ENCODE data around the gene CLSTN2.

CLSTN2 gene

GRCh38 chr3:140166861-140167599 is 232.0 kb downstream of the CLSTN2 start:
- no peak overlapping the region for H3K4me3 Mint-ChIP-seq
- H3K27ac Mint-ChIP-seq = no peak overlapping the region
- H3K9me3 Mint-ChIP-seq (ENCODE audit: low read depth) = peaks cover 11% of the 10 kb centered on the region
- no peaks in the 10 kb centered on the region for H3K27me3 Mint-ChIP-seq
- H3K4me1 Mint-ChIP-seq (ENCODE audit: low read depth) = no peaks in the 10 kb centered on the region
- H3K36me3 Mint-ChIP-seq = no peaks in the 10 kb centered on the region

GRCh38 chr3:140167600-140168281 is 232.8 kb downstream of the CLSTN2 start:
- Mint-ChIP-seq H3K36me3 (no peaks in the 10 kb centered on the region), H3K4me1 (ENCODE audit: low read depth) (no peaks in the 10 kb centered on the region), H3K4me3 (no peak overlapping the region), H3K9me3 (ENCODE audit: low read depth) (peaks cover 11% of the 10 kb centered on the region), H3K27ac (no peak overlapping the region), H3K27me3 (peaks cover 2% of the 10 kb centered on the region)

- peaks cover 14% of the 10 kb centered on the region for H3K9me3 Mint-ChIP-seq (ENCODE audit: low read depth)
- no peaks in the 10 kb centered on the region for H3K36me3 Mint-ChIP-seq
- no peak overlapping the region for H3K27ac Mint-ChIP-seq
- no peaks in the 10 kb centered on the region for H3K4me1 Mint-ChIP-seq (ENCODE audit: low read depth)
- peaks cover 2% of the 10 kb centered on the region for H3K27me3 Mint-ChIP-seq
- no peak overlapping the region for H3K4me3 Mint-ChIP-seq
Measured at GRCh38 chr3:140170612-140171011, 235.6 kb downstream of the CLSTN2 start.

- Mint-ChIP-seq H3K9me3 (ENCODE audit: low read depth) (peaks cover 3% of the 10 kb centered on the region), H3K4me1 (ENCODE audit: low read depth) (no peaks in the 10 kb centered on the region), H3K27me3 (peaks cover 3% of the 10 kb centered on the region), H3K4me3 (no peak overlapping the region), H3K36me3 (no peaks in the 10 kb centered on the region), H3K27ac (no peak overlapping the region)
Measured at GRCh38 chr3:140176526-140176925, 241.5 kb downstream of the CLSTN2 start.

- Mint-ChIP-seq H3K27ac (no peak overlapping the region), H3K27me3 (peaks cover 4% of the 10 kb centered on the region), H3K36me3 (no peaks in the 10 kb centered on the region), H3K9me3 (ENCODE audit: low read depth) (peaks cover 3% of the 10 kb centered on the region), H3K4me1 (ENCODE audit: low read depth) (no peaks in the 10 kb centered on the region), H3K4me3 (no peak overlapping the region)
Measured at GRCh38 chr3:140177943-140178342, 243.0 kb downstream of the CLSTN2 start.

GRCh38 chr3:140178482-140178881 is 243.5 kb downstream of the CLSTN2 start:
- Mint-ChIP-seq H3K4me1 (ENCODE audit: low read depth) (no peaks in the 10 kb centered on the region), H3K9me3 (ENCODE audit: low read depth) (peaks cover 3% of the 10 kb centered on the region), H3K27ac (no peak overlapping the region), H3K27me3 (peaks cover 4% of the 10 kb centered on the region), H3K4me3 (no peak overlapping the region), H3K36me3 (no peaks in the 10 kb centered on the region)

- H3K4me3 Mint-ChIP-seq = no peak overlapping the region
- H3K4me1 Mint-ChIP-seq (ENCODE audit: low read depth) = no peaks in the 10 kb centered on the region
- no peak overlapping the region for H3K27ac Mint-ChIP-seq
- H3K27me3 Mint-ChIP-seq = peaks cover 4% of the 10 kb centered on the region
- H3K36me3 Mint-ChIP-seq = no peaks in the 10 kb centered on the region
- no peaks in the 10 kb centered on the region for H3K9me3 Mint-ChIP-seq (ENCODE audit: low read depth)
Measured at GRCh38 chr3:140180603-140181002, 245.6 kb downstream of the CLSTN2 start.

- H3K4me1 Mint-ChIP-seq (ENCODE audit: low read depth) = no peaks in the 10 kb centered on the region
- no peaks in the 10 kb centered on the region for H3K36me3 Mint-ChIP-seq
- no peak overlapping the region for H3K27ac Mint-ChIP-seq
- H3K9me3 Mint-ChIP-seq (ENCODE audit: low read depth) = no peaks in the 10 kb centered on the region
- H3K4me3 Mint-ChIP-seq = no peak overlapping the region
- H3K27me3 Mint-ChIP-seq = peaks cover 3% of the 10 kb centered on the region
Measured at GRCh38 chr3:140185375-140185774, 250.4 kb downstream of the CLSTN2 start.

GRCh38 chr3:140186421-140186920 is 251.5 kb downstream of the CLSTN2 start:
- Mint-ChIP-seq H3K27ac (no peak overlapping the region), H3K36me3 (no peaks in the 10 kb centered on the region), H3K27me3 (peaks cover 3% of the 10 kb centered on the region), H3K9me3 (ENCODE audit: low read depth) (no peaks in the 10 kb centered on the region), H3K4me1 (ENCODE audit: low read depth) (no peaks in the 10 kb centered on the region), H3K4me3 (no peak overlapping the region)

- H3K36me3 Mint-ChIP-seq = no peaks in the 10 kb centered on the region
- peaks cover 3% of the 10 kb centered on the region for H3K27me3 Mint-ChIP-seq
Measured at GRCh38 chr3:140187028-140187427, 252.0 kb downstream of the CLSTN2 start.

GRCh38 chr3:140187656-140188221 is 252.8 kb downstream of the CLSTN2 start:
- Mint-ChIP-seq H3K27me3 (peaks cover under 1% of the 10 kb centered on the region), H3K36me3 (no peaks in the 10 kb centered on the region)

More at GRCh38 chr3:140187028-140187427, 252.0 kb downstream of the CLSTN2 start:
- Mint-ChIP-seq H3K4me3 (no peak overlapping the region), H3K27ac (no peak overlapping the region), H3K9me3 (ENCODE audit: low read depth) (no peaks in the 10 kb centered on the region), H3K4me1 (ENCODE audit: low read depth) (no peaks in the 10 kb centered on the region)

GRCh38 chr3:140188285-140188684 is 253.3 kb downstream of the CLSTN2 start:
- H3K27me3 Mint-ChIP-seq = no peaks in the 10 kb centered on the region
- H3K9me3 Mint-ChIP-seq (ENCODE audit: low read depth) = peaks cover 1% of the 10 kb centered on the region
- H3K4me1 Mint-ChIP-seq (ENCODE audit: low read depth) = no peaks in the 10 kb centered on the region
- H3K36me3 Mint-ChIP-seq = no peaks in the 10 kb centered on the region
- H3K27ac Mint-ChIP-seq = no peak overlapping the region
- H3K4me3 Mint-ChIP-seq = no peak overlapping the region

More at GRCh38 chr3:140187656-140188221, 252.8 kb downstream of the CLSTN2 start:
- no peaks in the 10 kb centered on the region for H3K9me3 Mint-ChIP-seq (ENCODE audit: low read depth)
- no peaks in the 10 kb centered on the region for H3K4me1 Mint-ChIP-seq (ENCODE audit: low read depth)
- no peak overlapping the region for H3K4me3 Mint-ChIP-seq
- H3K27ac Mint-ChIP-seq = no peak overlapping the region

- no peaks in the 10 kb centered on the region for H3K27me3 Mint-ChIP-seq
- no peak overlapping the region for H3K4me3 Mint-ChIP-seq
- peaks cover 8% of the 10 kb centered on the region for H3K9me3 Mint-ChIP-seq (ENCODE audit: low read depth)
- no peaks in the 10 kb centered on the region for H3K4me1 Mint-ChIP-seq (ENCODE audit: low read depth)
- H3K27ac Mint-ChIP-seq = no peak overlapping the region
- no peaks in the 10 kb centered on the region for H3K36me3 Mint-ChIP-seq
Measured at GRCh38 chr3:140189267-140189666, 254.3 kb downstream of the CLSTN2 start.

- Mint-ChIP-seq H3K27me3 (no peaks in the 10 kb centered on the region), H3K27ac (no peak overlapping the region), H3K36me3 (no peaks in the 10 kb centered on the region), H3K9me3 (ENCODE audit: low read depth) (peaks cover 8% of the 10 kb centered on the region), H3K4me1 (ENCODE audit: low read depth) (no peaks in the 10 kb centered on the region), H3K4me3 (no peak overlapping the region)
Measured at GRCh38 chr3:140189976-140190375, 255.0 kb downstream of the CLSTN2 start.

GRCh38 chr3:140196970-140197369 is 262.0 kb downstream of the CLSTN2 start:
- Mint-ChIP-seq H3K9me3 (ENCODE audit: low read depth) (peaks cover 8% of the 10 kb centered on the region), H3K27ac (no peak overlapping the region), H3K27me3 (no peaks in the 10 kb centered on the region), H3K36me3 (no peaks in the 10 kb centered on the region), H3K4me1 (ENCODE audit: low read depth) (no peaks in the 10 kb centered on the region), H3K4me3 (no peak overlapping the region)
